ENCODE measurements around the gene CLCN1. TPM values are rescaled to one million over a fixed set of nuclear protein-coding genes. Genes with fewer than 3 reads are reported as not detected.

CLCN1 gene
- polyA plus RNA-seq, 3 donors, result 0.04 to 0.76 (median 0.11) TPM

DNA sequence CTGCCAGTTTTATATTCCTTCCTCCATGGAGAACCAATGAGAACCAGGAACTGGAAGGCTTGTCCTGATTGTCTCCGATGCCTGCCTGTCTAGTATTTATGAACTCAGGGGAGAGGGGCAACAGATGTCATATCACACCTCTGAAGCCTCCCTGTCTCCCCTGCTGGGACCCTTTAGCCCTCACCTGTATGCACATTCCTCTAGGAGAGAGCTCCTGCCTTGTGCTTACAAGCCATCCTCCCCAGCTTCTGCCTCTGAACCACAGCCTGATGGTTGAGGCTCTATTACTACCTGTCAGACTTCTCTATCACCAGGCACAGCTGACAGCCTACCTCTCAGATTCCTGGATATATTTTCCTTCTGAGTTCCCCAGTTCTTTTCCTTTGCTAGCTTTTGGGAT lies 52.5 kb downstream of the CLCN1 start:
- Histone ChIP-seq H3K9me3 (replicated peaks in 1 of 2; ENCODE audit: control insufficient read depth in 1 of 2, insufficient read depth in 1 of 2, low read length in 2 of 2) (no peaks in the 10 kb centered on the region), H4K20me1 (ENCODE audit: insufficient read depth, low read length) (no peaks in the 10 kb centered on the region), H3K9ac (ENCODE audit: insufficient read depth, low read length, poor library complexity, severe bottlenecking) (no peak overlapping the region), H3K79me2 (ENCODE audit: insufficient read depth, low read length) (no peaks in the 10 kb centered on the region), H3K4me1 (ENCODE audit: control insufficient read depth in 1 of 2, insufficient read depth in 2 of 2, low read length in 2 of 2) (peaks cover 20 to 21% of the 10 kb centered on the region in 2 donors), H2AFZ (ENCODE audit: insufficient read depth, low read depth, low read length, poor library complexity, severe bottlenecking) (no peak overlapping the region), H3K27me3 (ENCODE audit: control insufficient read depth in 2 of 2, insufficient read depth in 2 of 2, low read length in 2 of 2) (peaks cover 17 to 24% of the 10 kb centered on the region in 2 donors), H3K27ac (ENCODE audit: low read depth in 1 of 2, low read length in 2 of 2) (no peak overlapping the region), H3K4me3 (replicated peaks in 1 of 3; ENCODE audit: low read depth in 2 of 3, low read length in 3 of 3) (no peak overlapping the region), H3K4me2 (replicated peaks; ENCODE audit: extremely low read depth, low read length, poor library complexity, severe bottlenecking) (no peak overlapping the region), H3K36me3 (replicated peaks in 1 of 2; ENCODE audit: control insufficient read depth in 1 of 2, insufficient read depth in 2 of 2, low read length in 2 of 2) (no peaks in the 10 kb centered on the region)
- Mint-ChIP-seq H3K27ac (no peak overlapping the region), H3K4me1 (peaks cover 19% of the 10 kb centered on the region), H3K27me3 (ENCODE audit: low read depth in 3 of 3) (peaks cover 18 to 30% (median 28%) of the 10 kb centered on the region in 3 donors), H3K36me3 (peaks cover 3 to 5% of the 10 kb centered on the region in 2 donors), H3K4me3 (no peak overlapping the region), H3K9me3 (peaks cover 0 to 5% (median 1%) of the 10 kb centered on the region in 7 donors)
- intact Hi-C loops (cut with micrococcal nuclease), result loop anchor here in 1 of 2 donors (10.0 kb wide), 1 partner anchor 46 kb away; no protein-coding TSS in a partner anchor
- TF ChIP-seq, protein P1, sequence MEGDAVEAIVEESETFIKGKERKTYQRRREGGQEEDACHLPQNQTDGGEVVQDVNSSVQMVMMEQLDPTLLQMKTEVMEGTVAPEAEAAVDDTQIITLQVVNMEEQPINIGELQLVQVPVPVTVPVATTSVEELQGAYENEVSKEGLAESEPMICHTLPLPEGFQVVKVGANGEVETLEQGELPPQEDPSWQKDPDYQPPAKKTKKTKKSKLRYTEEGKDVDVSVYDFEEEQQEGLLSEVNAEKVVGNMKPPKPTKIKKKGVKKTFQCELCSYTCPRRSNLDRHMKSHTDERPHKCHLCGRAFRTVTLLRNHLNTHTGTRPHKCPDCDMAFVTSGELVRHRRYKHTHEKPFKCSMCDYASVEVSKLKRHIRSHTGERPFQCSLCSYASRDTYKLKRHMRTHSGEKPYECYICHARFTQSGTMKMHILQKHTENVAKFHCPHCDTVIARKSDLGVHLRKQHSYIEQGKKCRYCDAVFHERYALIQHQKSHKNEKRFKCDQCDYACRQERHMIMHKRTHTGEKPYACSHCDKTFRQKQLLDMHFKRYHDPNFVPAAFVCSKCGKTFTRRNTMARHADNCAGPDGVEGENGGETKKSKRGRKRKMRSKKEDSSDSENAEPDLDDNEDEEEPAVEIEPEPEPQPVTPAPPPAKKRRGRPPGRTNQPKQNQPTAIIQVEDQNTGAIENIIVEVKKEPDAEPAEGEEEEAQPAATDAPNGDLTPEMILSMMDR (IDR thresholded peaks at IDR 0.05), result no peak
- WGBS (ENCODE audit: insufficient coverage), result no CpG with 5 or more reads among the region's 1 CpG
- no peak for DNase-seq

DNA sequence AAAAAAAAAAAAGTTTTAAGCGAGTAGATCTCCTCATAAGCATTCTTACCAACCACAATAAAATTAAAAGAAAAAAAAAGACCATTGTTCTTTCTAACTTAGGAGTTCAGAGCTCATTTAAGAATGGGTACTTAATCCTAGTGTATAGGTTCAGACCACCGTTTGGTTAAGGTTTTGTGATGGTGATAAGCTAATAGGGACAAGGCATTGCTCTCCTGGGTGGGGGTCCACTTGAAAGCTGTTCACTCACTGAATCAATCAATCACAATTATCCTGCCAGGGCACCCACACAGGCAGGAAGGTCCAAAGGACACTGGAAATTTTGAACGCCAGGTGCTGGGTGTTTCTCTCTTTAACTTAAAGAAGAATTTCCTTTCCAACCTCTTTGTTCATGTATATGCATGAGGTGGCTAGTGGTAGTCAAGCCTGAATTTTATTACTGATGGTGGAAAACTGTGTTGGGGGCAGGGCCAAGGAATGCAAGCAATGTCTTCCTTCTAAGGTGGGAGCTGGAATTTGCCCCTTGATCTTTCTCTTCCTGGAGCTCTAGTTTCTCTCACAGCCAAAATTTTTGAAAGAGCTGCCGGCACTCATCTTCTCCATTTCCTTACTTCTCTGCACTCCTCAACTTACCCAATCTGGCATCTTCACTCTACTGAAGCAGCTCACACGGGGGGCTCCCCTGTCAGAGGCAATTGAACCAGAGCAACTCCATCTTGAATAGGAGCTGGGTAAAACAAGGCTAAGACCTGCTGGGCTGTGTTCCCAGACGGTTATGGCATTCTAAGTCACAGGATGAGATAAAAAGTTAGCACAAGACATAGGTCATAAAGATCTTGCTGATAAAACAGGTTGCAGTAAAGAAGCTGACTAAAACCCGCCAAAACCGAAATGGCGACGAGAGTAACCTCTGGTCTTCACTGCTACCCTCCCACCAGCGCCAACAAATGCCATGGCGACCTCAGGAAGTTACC lies 54.1 kb downstream of the CLCN1 start:
- no peaks in the 10 kb centered on the region for H3K9me3 ChIP-seq (replicated peaks in 1 of 2; ENCODE audit: control insufficient read depth in 1 of 2, insufficient read depth in 1 of 2, low read length in 2 of 2)
- H3K36me3 Mint-ChIP-seq, result peaks cover 0 to 4% of the 10 kb centered on the region in 2 donors
- no peak overlapping the region for H3K4me3 Mint-ChIP-seq
- H3K4me1 Mint-ChIP-seq, result peaks cover 35% of the 10 kb centered on the region
- H3K36me3 ChIP-seq (replicated peaks in 1 of 2; ENCODE audit: control insufficient read depth in 1 of 2, insufficient read depth in 2 of 2, low read length in 2 of 2), result no peaks in the 10 kb centered on the region
- no peak overlapping the region for H3K4me2 ChIP-seq (replicated peaks; ENCODE audit: extremely low read depth, low read length, poor library complexity, severe bottlenecking)
- DNase-seq, result no peak
- peak overlapping the region in 1 of 7 donors; percentile 63 for H3K27ac Mint-ChIP-seq
- peaks cover 6% of the 10 kb centered on the region for H3K79me2 ChIP-seq (ENCODE audit: insufficient read depth, low read length)
- H3K9me3 Mint-ChIP-seq, result peaks cover 0 to 3% (median 0%) of the 10 kb centered on the region in 7 donors
- peaks cover 2 to 15% (median 13%) of the 10 kb centered on the region in 3 donors for H3K27me3 Mint-ChIP-seq (ENCODE audit: low read depth in 3 of 3)
- 75% methylated on average over 2 of the region's 12 CpGs for WGBS (ENCODE audit: insufficient coverage)
- H3K27me3 ChIP-seq (ENCODE audit: control insufficient read depth in 2 of 2, insufficient read depth in 2 of 2, low read length in 2 of 2), result peaks cover 2 to 8% of the 10 kb centered on the region in 2 donors
- peaks cover 35 to 37% of the 10 kb centered on the region in 2 donors for H3K4me1 ChIP-seq (ENCODE audit: control insufficient read depth in 1 of 2, insufficient read depth in 2 of 2, low read length in 2 of 2)
- no peak overlapping the region for H3K27ac ChIP-seq (ENCODE audit: low read depth in 1 of 2, low read length in 2 of 2)
- TF ChIP-seq, protein P1 (IDR thresholded peaks at IDR 0.05), result no peak
- H2AFZ ChIP-seq (ENCODE audit: insufficient read depth, low read depth, low read length, poor library complexity, severe bottlenecking), result no peak overlapping the region
- no peak overlapping the region for H3K4me3 ChIP-seq (replicated peaks in 1 of 3; ENCODE audit: low read depth in 2 of 3, low read length in 3 of 3)
- intact Hi-C loops (cut with micrococcal nuclease), result loop anchor here (10.0 kb wide), 2 partner anchors 45 to 85 kb away; partner anchors contain the start of genes CASP2 (in 1 of the 2) and TMEM139 (in 1 of the 2)
- no peaks in the 10 kb centered on the region for H4K20me1 ChIP-seq (ENCODE audit: insufficient read depth, low read length)
- no peak overlapping the region for H3K9ac ChIP-seq (ENCODE audit: insufficient read depth, low read length, poor library complexity, severe bottlenecking)
